ENCODE data around the gene HOXA1.
"Not testable (repeated sequence)": the region's sequence is repeated elsewhere in the genome, so short reads cannot be mapped to it uniquely, and the experiment has no call there.

HOXA1 gene

GRCh38 chr7:27045972-27046371, 49.8 kb downstream of the HOXA1 start:
- not testable (repeated sequence) for DNase-seq (ENCODE audit: low spot score)

- not testable (repeated sequence) for DNase-seq (ENCODE audit: low spot score)
Measured at GRCh38 chr7:27045066-27045465, 50.7 kb downstream of the HOXA1 start.
